Epithelial cell of prostate (primary cell): ENCODE data around the gene SLC1A2.
A peak's percentile ranks its signal among the peaks of the same experiment; 100 is the strongest.

Source experiments
- DNase-seq: peaks from one replicate; pipeline ENCODE4 v3.0.0-alpha.2; 2011; ENCODE audit warnings: low read depth, low spot score
- H3K27ac ChIP-seq: fragments of 450-650 bp; 2 replicates; pipeline ENCODE4 v1.5.1; 2017; ENCODE audit warnings: mild to moderate bottlenecking

Gene SLC1A2

GRCh38 chr11:35255514-35255913 lies 163.8 kb downstream of the SLC1A2 start:
- H3K27ac ChIP-seq: no peak overlapping the region
- DNase-seq: no peak

GRCh38 chr11:35253237-35253636 lies 166.1 kb downstream of the SLC1A2 start:
- no peak overlapping the region for H3K27ac ChIP-seq

GRCh38 chr11:35250621-35251020 lies 168.7 kb downstream of the SLC1A2 start:
- no peak for DNase-seq
- no peak overlapping the region for H3K27ac ChIP-seq

More at GRCh38 chr11:35253237-35253636, 166.1 kb downstream of the SLC1A2 start:
- DNase-seq: no peak

GRCh38 chr11:35250192-35250591 lies 169.2 kb downstream of the SLC1A2 start:
- DNase-seq: no peak
- no peak overlapping the region for H3K27ac ChIP-seq

- DNase-seq: no peak
- no peak overlapping the region for H3K27ac ChIP-seq
Measured at GRCh38 chr11:35248558-35249323, 170.6 kb downstream of the SLC1A2 start.

GRCh38 chr11:35247863-35248262 lies 171.5 kb downstream of the SLC1A2 start:
- H3K27ac ChIP-seq: no peak overlapping the region
- DNase-seq: no peak

GRCh38 chr11:35247428-35247827 lies 171.9 kb downstream of the SLC1A2 start:
- no peak for DNase-seq

GRCh38 chr11:35246745-35247144 lies 172.6 kb downstream of the SLC1A2 start:
- DNase-seq: no peak
- H3K27ac ChIP-seq: no peak overlapping the region

More at GRCh38 chr11:35247428-35247827, 171.9 kb downstream of the SLC1A2 start:
- H3K27ac ChIP-seq: no peak overlapping the region

GRCh38 chr11:35245786-35246185 lies 173.6 kb downstream of the SLC1A2 start:
- no peak overlapping the region for H3K27ac ChIP-seq
- DNase-seq: no peak

GRCh38 chr11:35245056-35245455 lies 174.3 kb downstream of the SLC1A2 start:
- no peak overlapping the region for H3K27ac ChIP-seq

GRCh38 chr11:35243774-35244173 lies 175.6 kb downstream of the SLC1A2 start:
- DNase-seq: no peak
- no peak overlapping the region for H3K27ac ChIP-seq

More at GRCh38 chr11:35245056-35245455, 174.3 kb downstream of the SLC1A2 start:
- no peak for DNase-seq

- DNase-seq: no peak
- H3K27ac ChIP-seq: no peak overlapping the region
Measured at GRCh38 chr11:35242412-35243242, 176.7 kb downstream of the SLC1A2 start.

GRCh38 chr11:35241531-35241930 lies 177.8 kb downstream of the SLC1A2 start:
- DNase-seq: no peak
- no peak overlapping the region for H3K27ac ChIP-seq

GRCh38 chr11:35241083-35241482 lies 178.3 kb downstream of the SLC1A2 start:
- H3K27ac ChIP-seq: no peak overlapping the region
- DNase-seq: no peak

GRCh38 chr11:35239471-35240075 lies 179.8 kb downstream of the SLC1A2 start:
- no peak overlapping the region for H3K27ac ChIP-seq
- DNase-seq: no peak

- no peak overlapping the region for H3K27ac ChIP-seq
- no peak for DNase-seq
Measured at GRCh38 chr11:35238882-35239281, 180.5 kb downstream of the SLC1A2 start.

- H3K27ac ChIP-seq: no peak overlapping the region
Measured at GRCh38 chr11:35237860-35238715, 181.3 kb downstream of the SLC1A2 start.

GRCh38 chr11:35237351-35237750 lies 182.0 kb downstream of the SLC1A2 start:
- no peak for DNase-seq
- H3K27ac ChIP-seq: no peak overlapping the region

More at GRCh38 chr11:35237860-35238715, 181.3 kb downstream of the SLC1A2 start:
- DNase-seq: no peak

GRCh38 chr11:35236667-35237003 lies 182.7 kb downstream of the SLC1A2 start:
- H3K27ac ChIP-seq: peak overlapping the region; percentile 55
- DNase-seq: peak; percentile 24
